HepG2 (cell line): ENCODE measurements around the gene CCDC57. TPM values are rescaled to one million over a fixed set of nuclear protein-coding genes. Genes with fewer than 3 reads are reported as not detected.

Experiments
- ATF6 ChIP-seq: sonication (generic); formaldehyde crosslinking; conservative IDR thresholded peaks from 2 replicates; pipeline ENCODE4 v1.4.0; 2020; ENCODE audit warnings: missing genetic modification reagents
- BHLHE40 ChIP-seq: IDR thresholded peaks from 2 replicates; pipeline ENCODE4 v1.6.1; 2011; ENCODE audit warnings: low read length, improper control_type of control experiment
- DR1 ChIP-seq: sonication (generic); formaldehyde crosslinking; IDR thresholded peaks from 2 replicates; pipeline ENCODE4 v1.8.0; 2021; ENCODE audit warnings: mild to moderate bottlenecking, missing genetic modification reagents, inconsistent platforms
- E2F2 ChIP-seq: sonication (generic); formaldehyde crosslinking; IDR thresholded peaks from 2 replicates; pipeline ENCODE4 v1.4.0; 2020; ENCODE audit warnings: missing genetic modification reagents, borderline replicate concordance
- EP300 ChIP-seq, 3 experiments: sonication (generic) in 1 of 3; formaldehyde crosslinking in 1 of 3; IDR thresholded peaks; 2 replicates each; pipeline versions ENCODE4 v1.5.1 to v1.6.1; 2011 to 2020; ENCODE audit warnings: low read depth in 2 of 3, low read length in 2 of 3, borderline replicate concordance in 1 of 3, improper control_type of control experiment in 1 of 3, mild to moderate bottlenecking in 1 of 3, missing genetic modification reagents in 1 of 3, moderate library complexity in 1 of 3
- GPN1 ChIP-seq: sonication (generic); formaldehyde crosslinking; IDR thresholded peaks from 2 replicates; pipeline ENCODE4 v1.5.1; 2020; ENCODE audit warnings: missing genetic modification reagents, borderline replicate concordance
- HNRNPK ChIP-seq: fragments of 200-400 bp; formaldehyde crosslinking; IDR thresholded peaks from 2 replicates; pipeline ENCODE4 v1.6.1; 2018; ENCODE audit warnings: low read length, low read depth, moderate library complexity, mild to moderate bottlenecking; ENCODE audit not compliant: poor library complexity, severe bottlenecking
- KLF16 ChIP-seq, 2 experiments: sonication (generic) in 1 of 2; formaldehyde crosslinking in 1 of 2; IDR thresholded peaks; 2 replicates each; pipeline versions ENCODE4 v1.6.1 to v1.8.0; 2016 to 2023; ENCODE audit warnings: missing genetic modification reagents in 2 of 2, missing compliant biosample characterization in 1 of 2
- MAF1 ChIP-seq: sonication (generic); formaldehyde crosslinking; IDR thresholded peaks from 2 replicates; pipeline ENCODE4 v1.5.0; 2020; ENCODE audit warnings: missing genetic modification reagents, borderline replicate concordance
- MEIS2 ChIP-seq: sonication (generic); formaldehyde crosslinking; IDR thresholded peaks from 2 replicates; pipeline ENCODE4 v1.9.0; 2021; ENCODE audit warnings: mild to moderate bottlenecking, missing genetic modification reagents
- PBX3 ChIP-seq: sonication (generic); formaldehyde crosslinking; IDR thresholded peaks from 2 replicates; pipeline ENCODE4 v1.8.1; 2023; ENCODE audit warnings: missing genetic modification reagents, inconsistent platforms, borderline replicate concordance
- SKI ChIP-seq: fragments of 450-650 bp; IDR thresholded peaks from one replicate; pipeline ENCODE4 v1.6.1; 2018; ENCODE audit warnings: mild to moderate bottlenecking; ENCODE audit not compliant: partially characterized antibody
- SOX6 ChIP-seq, 2 experiments: fragments of 450-650 bp in 1 of 2; sonication (generic) in 1 of 2; formaldehyde crosslinking in 1 of 2; IDR thresholded peaks; 2 replicates each; pipeline versions ENCODE4 v1.4.0 to v1.6.1; 2017 to 2020; ENCODE audit warnings: antibody characterized with exemption in 1 of 2, mild to moderate bottlenecking in 1 of 2, missing genetic modification reagents in 1 of 2
- SRY ChIP-seq: sonication (generic); formaldehyde crosslinking; IDR thresholded peaks from 2 replicates; pipeline ENCODE4 v1.8.0; 2022; ENCODE audit warnings: mild to moderate bottlenecking, missing genetic modification reagents
- TRIM22 ChIP-seq: fragments of 450-650 bp; IDR thresholded peaks from 2 replicates; pipeline ENCODE4 v1.6.1; 2017
- ZBTB14 ChIP-seq: sonication (generic); formaldehyde crosslinking; IDR thresholded peaks from 2 replicates; pipeline ENCODE4 v1.4.0; 2020; ENCODE audit warnings: missing genetic modification reagents
- ZFY ChIP-seq: sonication (generic); formaldehyde crosslinking; IDR thresholded peaks from 2 replicates; pipeline ENCODE4 v1.4.0; 2020; ENCODE audit warnings: missing genetic modification reagents
- ZNF10 ChIP-seq: sonication (generic); formaldehyde crosslinking; IDR thresholded peaks from 2 replicates; pipeline ENCODE4 v1.4.0; 2020; ENCODE audit warnings: mild to moderate bottlenecking, low read depth, missing genetic modification reagents, borderline replicate concordance
- ZNF101 ChIP-seq: sonication (generic); formaldehyde crosslinking; IDR thresholded peaks from 2 replicates; pipeline ENCODE4 v1.4.0; 2020; ENCODE audit warnings: mild to moderate bottlenecking, low read depth, missing genetic modification reagents, borderline replicate concordance
- ZNF580 ChIP-seq: IDR thresholded peaks from 2 replicates; pipeline ENCODE4 v1.6.1; 2016; ENCODE audit warnings: low read depth, borderline replicate concordance
- polyA plus RNA-seq, 8 experiments: library from polyadenylated mRNA; depleted of rRNA in 3 of 8; stranded (reverse) in 7 of 8; unstranded in 1 of 8; fragments of >200 nt; fragmentation: Illumina TruSeq in 4 of 8; extraction: Trizol in 4 of 8; gene quantifications; 2 replicates each; pipeline versions ENCODE4 v1.2.1 to v1.2.3, GENCODE V29; 2011 to 2016; ENCODE audit warnings: low read depth in 4 of 8, missing spikeins in 1 of 8, mixed read lengths in 1 of 8; ENCODE audit not compliant: insufficient read depth in 1 of 8
- total RNA-seq, 5 experiments: library from RNA; depleted of rRNA; stranded (reverse); fragments of >200 nt; fragmentation: Illumina TruSeq; extraction: Trizol; gene quantifications; 2 replicates each; pipeline ENCODE4 v1.2.3, GENCODE V29; 2016; ENCODE audit warnings: low read depth in 1 of 5

Gene CCDC57
- total and polyA plus RNA-seq, 2 of the 13 experiments (the other 11 are each of a cell fraction or from before 2014, with no cell fraction given): 59.3 to 59.9 TPM

GRCh38 chr17:82065193-82065637 lies 147.4 kb downstream of the CCDC57 start (continued):
- TF ChIP-seq PBX3: no peak
- peak in 1 of 2 experiments; percentile 18; a peak in 2 of 4 replicates for TF ChIP-seq KLF16 (CRISPR knock-in tag; IDR thresholded peaks at IDR 0.05)
- no peak; the same call in 1 of the 2 replicates for TF ChIP-seq ZFY
- TF ChIP-seq TRIM22: no peak
- no peak for TF ChIP-seq SKI
- peak; percentile 10 for TF ChIP-seq MEIS2
- no peak for TF ChIP-seq GPN1
- TF ChIP-seq ZNF580 (CRISPR knock-in tag): no peak
- no peak for TF ChIP-seq HNRNPK
- peak; percentile 20; the same call in 1 of the 2 replicates for TF ChIP-seq ZBTB14
- 0 out of 2 replicates have a peak, but pooled peaks have one; percentile 56 for TF ChIP-seq E2F2 (CRISPR knock-in tag)
- no peak for TF ChIP-seq BHLHE40
- TF ChIP-seq ZNF101: no peak
- no peak for TF ChIP-seq ATF6 (CRISPR knock-in tag)
- no peak for TF ChIP-seq EP300 (IDR thresholded peaks at IDR 0.05; ENCODE audit: low read depth in 2 of 2, low read length in 2 of 2)
- TF ChIP-seq EP300 (CRISPR knock-in tag; IDR thresholded peaks at IDR 0.05; ENCODE audit: borderline replicate concordance): 0 out of 2 replicates have a peak, but pooled peaks have one; percentile 24
- 0 out of 2 replicates have a peak, but pooled peaks have one; percentile 12 for TF ChIP-seq DR1 (CRISPR knock-in tag)
- peak; percentile 17; the same call in 1 of the 2 replicates for TF ChIP-seq MAF1 (CRISPR knock-in tag)
- TF ChIP-seq ZNF10 (CRISPR knock-in tag): 0 out of 2 replicates have a peak, but pooled peaks have one; percentile 13
- TF ChIP-seq SRY (CRISPR knock-in tag): 0 out of 2 replicates have a peak, but pooled peaks have one; percentile 2
- no peak for TF ChIP-seq SOX6 (IDR thresholded peaks at IDR 0.05)
- TF ChIP-seq SOX6 (CRISPR knock-in tag; IDR thresholded peaks at IDR 0.05): no peak
